Measurements from ENCODE around the gene CHRNB2. TPM values are rescaled to one million over a fixed set of nuclear protein-coding genes. Genes with fewer than 3 reads are reported as not detected.

The CHRNB2 gene
- total and polyA plus RNA-seq, 2 of the 8 experiments (the other 6 are each of a cell fraction or from before 2014, with no cell fraction given), result 3.1 to 4.1 TPM

DNA sequence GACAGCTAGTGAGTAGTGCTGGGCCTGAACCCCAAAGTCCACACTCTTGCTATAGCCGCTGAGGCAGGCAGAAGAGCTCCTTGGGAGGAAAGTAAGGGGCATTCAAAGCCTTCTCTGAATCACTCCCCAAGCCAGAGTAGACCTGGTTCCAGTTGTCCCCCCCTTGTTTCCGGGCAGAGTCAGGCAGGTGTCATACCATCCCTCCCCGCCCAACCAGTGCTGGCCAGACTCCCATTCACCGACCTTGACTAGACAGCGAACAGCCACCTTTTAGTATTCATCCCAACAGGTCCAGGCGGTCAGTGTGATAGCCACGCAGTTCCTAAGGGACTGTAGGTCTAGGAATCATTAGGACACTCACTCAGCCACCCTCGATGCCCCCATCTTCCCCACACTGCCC lies 11.8 kb downstream of the CHRNB2 start:
- TF ChIP-seq HDAC6 (IDR thresholded peaks at IDR 0.05; ENCODE audit: low read depth, low read length) (no peak), EZH2 (IDR thresholded peaks at IDR 0.05; ENCODE audit: low read depth, low read length, severe bottlenecking) (no peak), FOSL1 (IDR thresholded peaks at IDR 0.05; ENCODE audit: insufficient read depth, low read depth, low read length) (no peak), POLR2AphosphoS5 (IDR thresholded peaks at IDR 0.05; ENCODE audit: low read depth, low read length) (no peak), POLR2A (IDR thresholded peaks at IDR 0.05; ENCODE audit: control extremely low read depth in 1 of 2, low read depth in 2 of 2, low read length in 2 of 2) (no peak), CHD2 (IDR thresholded peaks at IDR 0.05; ENCODE audit: low read length) (no peak)
- H3K36me3 ChIP-seq (ENCODE audit: control insufficient read depth in 2 of 4, insufficient read depth in 4 of 4, low read length in 3 of 4), result peaks cover 40 to 58% (median 47%) of the 10 kb centered on the region in 4 experiments
- no peak overlapping the region for H2AK5ac ChIP-seq (ENCODE audit: low read depth, low read length)
- ChIA-PET POLR2A (ENCODE audit: partially characterized antibody) (interaction anchor here (1.3 to 1.4 kb wide), 2 partner anchors 10 to 13 kb away, joined by 3 to 4 read pairs; no protein-coding TSS in a partner anchor), CTCF (ENCODE audit: partially characterized antibody) (interaction anchor here (1.7 to 3.3 kb wide), 2 partner anchors 19 to 100 kb away, joined by 6 to 15 read pairs; no protein-coding TSS in a partner anchor)
- no peaks in the 10 kb centered on the region for H3K79me2 ChIP-seq (ENCODE audit: control insufficient read depth in 1 of 2, insufficient read depth in 2 of 2, low read length in 2 of 2)
- no peak overlapping the region for H2BK120ac ChIP-seq (replicated peaks; ENCODE audit: low read depth, low read length)
- no peak overlapping the region for H3K27ac ChIP-seq (ENCODE audit: low read depth, low read length)
- H4K8ac ChIP-seq (ENCODE audit: extremely low read depth, insufficient read depth, low read length), result no peak overlapping the region
- no peak overlapping the region for H3K14ac ChIP-seq (ENCODE audit: insufficient read length)
- H2BK12ac ChIP-seq (ENCODE audit: low read depth, low read length), result no peak overlapping the region
- no peak overlapping the region for H2BK20ac ChIP-seq (ENCODE audit: low read length)
- no peak overlapping the region for H3K23ac ChIP-seq (ENCODE audit: insufficient read length)
- H3K4me3 ChIP-seq (ENCODE audit: extremely low read depth in 1 of 4, insufficient read depth in 2 of 4, low read depth in 3 of 4, low read length in 4 of 4), result no peak overlapping the region
- no peak overlapping the region for H2BK5ac ChIP-seq (ENCODE audit: low read depth, low read length)
- peaks cover 11 to 21% of the 10 kb centered on the region in 2 experiments for H4K20me1 ChIP-seq (replicated peaks in 1 of 2; ENCODE audit: control insufficient read depth in 1 of 2, insufficient read depth in 2 of 2, low read length in 2 of 2)
- no peak for DNase-seq (ENCODE audit: low read depth in 1 of 2, low spot score in 2 of 2)
- no peaks in the 10 kb centered on the region for H3K9me3 ChIP-seq (ENCODE audit: insufficient read depth in 2 of 2, low read depth in 1 of 2, low read length in 1 of 2)
- no peak for FAIRE-seq
- H4K5ac ChIP-seq (ENCODE audit: insufficient read length, low read depth, low read length), result no peak overlapping the region
- H2AFZ ChIP-seq (ENCODE audit: low read length), result no peak overlapping the region
- WGBS, 2 experiments (ENCODE audit: extremely low coverage in 1 of 2, insufficient coverage in 1 of 2, insufficient read length in 1 of 2, insufficient replicate concordance in 2 of 2, low coverage in 1 of 2, low lambda C conversion rate in 2 of 2, missing lambda C conversion rate in 1 of 2), result 93% methylated on average over 8 of the region's 8 CpGs; no CpG with 5 or more reads in 1 of the 2 experiments
- H3K79me1 ChIP-seq (ENCODE audit: low read depth, low read length), result no peaks in the 10 kb centered on the region; the same call in 1 of the 2 replicates
- H3K4ac ChIP-seq (replicated peaks; ENCODE audit: insufficient read length, low read depth, low read length), result no peak overlapping the region
- H4K91ac ChIP-seq (replicated peaks; ENCODE audit: insufficient read length, low read length), result no peak overlapping the region
- no peak overlapping the region for H3K18ac ChIP-seq (ENCODE audit: extremely low read depth, low read length)
- no peaks in the 10 kb centered on the region for H3K23me2 ChIP-seq (ENCODE audit: low read depth, low read length)
- no peak overlapping the region for H3K4me2 ChIP-seq (ENCODE audit: insufficient read depth in 1 of 2, low read depth in 2 of 2, low read length in 2 of 2)
- no peak overlapping the region for H2BK15ac ChIP-seq (ENCODE audit: low read length)
- no peak overlapping the region for H3K56ac ChIP-seq (replicated peaks; ENCODE audit: insufficient read length, low read depth, low read length)
- H3K9ac ChIP-seq (replicated peaks in 1 of 4; ENCODE audit: extremely low read depth in 1 of 4, low read depth in 3 of 4, low read length in 3 of 4), result no peak overlapping the region
- no peaks in the 10 kb centered on the region for H3K27me3 ChIP-seq (replicated peaks in 1 of 4; ENCODE audit: control insufficient read depth in 3 of 4, extremely low read depth in 1 of 4, insufficient read depth in 3 of 4, low read length in 3 of 4)
- H3K4me1 ChIP-seq (replicated peaks in 1 of 4; ENCODE audit: control insufficient read depth in 3 of 4, insufficient read depth in 4 of 4, low read length in 3 of 4), result no peaks in the 10 kb centered on the region

All from H1 (cell line).